ENCODE results near the gene MAP2K5.

- no peak for TF ChIP-seq CTCF (IDR thresholded peaks at IDR 0.05; ENCODE audit: low read depth, low read length)
- TF ChIP-seq EZH2phosphoT487 (IDR thresholded peaks at IDR 0.05; ENCODE audit: low read depth), result no peak
Measured at GRCh38 chr15:67781907-67782690, 239.6 kb downstream of the MAP2K5 start.

All from OCI-LY3 (cell line).